Stimulated activated CD8-positive, alpha-beta memory T cell treated with anti-CD3 and anti-CD28 coated beads, Interleukin-15, amount 100 ng/mL, for 1 hour (primary cell): ENCODE results near the gene CRAMP1.
"Not testable (repeated sequence)": the region's sequence is repeated elsewhere in the genome, so short reads cannot be mapped to it uniquely, and the experiment has no call there.

ENCODE experiments used
- DNase-seq: peaks from one replicate; pipeline ENCODE4 v3.0.0-alpha.2; 2020; ENCODE audit warnings: low read depth

Gene CRAMP1, protein sequence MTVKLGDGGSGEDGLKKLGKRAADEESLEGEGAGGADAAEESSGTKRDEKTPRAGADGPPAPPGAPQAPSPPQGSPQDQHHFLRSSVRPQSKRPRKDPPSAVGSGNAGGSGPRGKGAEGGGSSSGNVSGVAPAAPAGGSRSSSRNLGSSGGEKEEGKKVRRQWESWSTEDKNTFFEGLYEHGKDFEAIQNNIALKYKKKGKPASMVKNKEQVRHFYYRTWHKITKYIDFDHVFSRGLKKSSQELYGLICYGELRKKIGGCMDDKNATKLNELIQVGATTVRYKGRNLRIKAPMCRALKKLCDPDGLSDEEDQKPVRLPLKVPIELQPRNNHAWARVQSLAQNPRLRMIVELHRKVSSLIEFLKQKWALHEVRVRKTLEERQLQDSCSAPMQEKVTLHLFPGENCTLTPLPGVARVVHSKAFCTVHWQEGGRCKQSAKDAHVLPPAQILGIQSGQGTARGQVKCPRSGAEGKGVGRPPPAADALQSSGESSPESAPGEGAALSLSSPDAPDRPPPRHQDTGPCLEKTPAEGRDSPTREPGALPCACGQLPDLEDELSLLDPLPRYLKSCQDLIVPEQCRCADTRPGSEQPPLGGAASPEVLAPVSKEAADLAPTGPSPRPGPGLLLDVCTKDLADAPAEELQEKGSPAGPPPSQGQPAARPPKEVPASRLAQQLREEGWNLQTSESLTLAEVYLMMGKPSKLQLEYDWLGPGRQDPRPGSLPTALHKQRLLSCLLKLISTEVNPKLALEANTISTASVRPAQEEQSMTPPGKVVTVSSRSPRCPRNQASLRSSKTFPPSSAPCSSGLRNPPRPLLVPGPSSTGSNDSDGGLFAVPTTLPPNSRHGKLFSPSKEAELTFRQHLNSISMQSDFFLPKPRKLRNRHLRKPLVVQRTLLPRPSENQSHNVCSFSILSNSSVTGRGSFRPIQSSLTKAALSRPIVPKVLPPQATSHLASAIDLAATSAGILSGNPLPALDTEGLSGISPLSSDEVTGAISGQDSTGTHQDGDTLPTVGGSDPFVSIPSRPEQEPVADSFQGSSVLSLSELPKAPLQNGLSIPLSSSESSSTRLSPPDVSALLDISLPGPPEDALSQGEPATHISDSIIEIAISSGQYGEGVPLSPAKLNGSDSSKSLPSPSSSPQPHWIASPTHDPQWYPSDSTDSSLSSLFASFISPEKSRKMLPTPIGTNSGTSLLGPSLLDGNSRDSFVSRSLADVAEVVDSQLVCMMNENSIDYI (N-terminal part only)

DNA sequence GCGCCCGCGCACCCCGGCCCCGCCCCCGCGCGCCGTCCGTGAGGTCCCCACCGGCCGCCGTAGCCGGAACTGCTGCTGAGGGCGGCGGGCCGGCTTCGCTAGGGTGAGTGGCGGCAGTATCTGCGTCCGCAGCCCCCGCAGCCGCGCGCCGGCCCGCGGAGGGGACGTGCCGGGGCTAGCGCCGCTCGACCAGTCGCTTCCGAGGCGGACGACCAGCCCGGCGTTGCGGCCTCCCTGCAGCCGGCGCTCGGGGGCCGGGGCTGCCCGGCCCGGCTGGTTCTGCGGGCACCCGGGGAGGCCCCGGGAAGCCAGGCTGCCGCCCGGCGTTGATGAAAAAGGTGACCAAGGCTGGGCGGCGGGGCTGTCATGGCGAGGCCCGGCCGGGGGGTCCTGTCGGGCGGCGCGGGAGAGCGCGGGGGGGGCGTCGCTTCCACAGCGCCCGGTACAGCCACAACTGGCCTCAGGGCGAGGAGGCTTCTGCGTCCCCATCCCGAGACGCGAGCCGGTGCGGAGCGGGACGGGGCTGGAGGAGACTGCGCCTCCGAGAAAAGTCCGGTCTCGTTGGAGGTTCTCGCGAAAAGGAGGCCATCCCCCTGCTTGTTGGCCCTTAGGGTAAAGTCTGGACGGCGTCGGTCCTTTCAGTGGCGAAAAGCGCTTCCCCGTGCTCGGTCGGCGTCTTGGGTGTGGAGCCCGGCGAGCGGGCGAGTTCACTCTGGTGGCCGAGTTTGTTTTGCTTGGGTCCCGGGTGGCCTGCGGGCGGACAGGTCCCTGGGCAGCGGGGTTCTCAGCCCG is at the start of gene CRAMP1:
TSS of gene CRAMP1 (plus strand) at position 41 of the 792 bp plus-strand sequence. CDS start 2,280 bp downstream, outside the sequence.
- DNase-seq = no peak

DNA sequence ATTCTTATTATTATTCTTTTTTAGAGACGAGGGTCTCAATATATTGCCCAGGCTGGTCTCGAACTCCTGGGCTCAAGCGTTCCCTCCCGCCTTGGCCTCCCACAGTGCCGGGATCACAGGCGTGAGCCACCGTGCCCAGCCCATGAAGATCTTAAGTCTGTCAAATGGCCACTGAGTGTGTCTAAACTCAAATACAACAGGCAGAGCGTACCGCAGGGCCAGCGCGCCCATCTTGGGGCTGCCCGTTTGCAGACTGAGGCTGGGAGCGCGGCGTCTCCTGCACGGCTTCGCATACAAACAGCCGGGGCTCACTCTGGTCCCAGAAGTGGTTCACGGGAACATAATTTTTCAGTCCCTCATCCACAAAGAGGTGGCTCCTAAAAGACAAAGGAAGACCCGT is 48.4 kb upstream of the CRAMP1 start:
- DNase-seq = no peak

DNA sequence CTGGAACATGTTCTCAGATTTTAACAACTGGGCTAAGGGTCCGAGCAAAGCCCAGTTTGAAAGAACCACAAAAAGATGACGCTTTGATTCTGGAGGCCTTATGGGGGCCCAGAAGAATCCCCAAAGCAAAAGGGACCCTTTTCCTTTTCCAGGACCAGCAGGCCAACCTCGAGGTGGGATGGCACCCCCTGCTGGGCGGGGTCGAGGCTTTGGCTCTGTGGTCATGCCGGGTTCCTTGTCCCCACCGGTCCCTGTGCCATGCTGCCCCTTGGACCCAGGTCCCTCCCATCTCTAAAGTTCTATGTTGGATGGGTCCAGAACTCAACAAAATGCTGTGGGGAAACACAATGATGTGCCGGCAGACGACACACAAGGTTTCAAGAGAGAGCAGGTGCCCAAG is 47.8 kb upstream of the CRAMP1 start:
- DNase-seq = no peak

DNA sequence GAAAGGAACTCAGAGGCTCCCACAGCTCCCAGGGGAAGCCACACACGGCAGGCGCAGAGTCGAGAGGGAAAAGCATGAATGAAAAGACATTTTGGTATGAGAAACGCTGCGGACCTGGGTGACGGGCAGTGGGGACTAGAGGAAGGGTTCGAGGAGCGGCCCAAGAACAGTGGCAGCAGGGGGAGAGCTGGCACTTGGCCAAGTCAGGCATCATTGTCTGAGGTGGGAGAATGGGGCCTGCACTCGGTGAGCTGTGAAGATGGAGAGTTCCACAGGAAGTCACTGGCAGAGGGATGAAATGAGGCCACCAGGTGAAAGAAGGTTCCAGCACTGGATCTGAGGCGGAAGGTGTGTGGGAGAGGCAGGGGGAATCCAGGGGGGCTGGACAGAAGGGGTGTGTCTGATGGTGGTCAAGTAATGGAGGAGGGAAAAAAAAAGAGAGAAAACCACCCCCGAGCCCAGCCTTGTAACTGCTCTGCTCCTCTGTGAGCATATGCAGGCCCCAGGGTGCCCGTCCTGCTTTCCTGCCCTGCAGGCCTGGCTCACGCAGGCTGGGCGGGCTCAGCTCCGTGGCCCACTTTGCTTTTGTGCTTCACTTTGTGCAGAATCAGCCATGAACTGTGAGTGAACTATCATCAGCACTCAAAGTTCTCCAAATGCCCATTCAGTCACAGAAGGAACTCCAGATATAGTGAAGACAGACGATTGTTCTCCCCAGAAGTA is 46.9 kb upstream of the CRAMP1 start:
- no peak for DNase-seq

DNA sequence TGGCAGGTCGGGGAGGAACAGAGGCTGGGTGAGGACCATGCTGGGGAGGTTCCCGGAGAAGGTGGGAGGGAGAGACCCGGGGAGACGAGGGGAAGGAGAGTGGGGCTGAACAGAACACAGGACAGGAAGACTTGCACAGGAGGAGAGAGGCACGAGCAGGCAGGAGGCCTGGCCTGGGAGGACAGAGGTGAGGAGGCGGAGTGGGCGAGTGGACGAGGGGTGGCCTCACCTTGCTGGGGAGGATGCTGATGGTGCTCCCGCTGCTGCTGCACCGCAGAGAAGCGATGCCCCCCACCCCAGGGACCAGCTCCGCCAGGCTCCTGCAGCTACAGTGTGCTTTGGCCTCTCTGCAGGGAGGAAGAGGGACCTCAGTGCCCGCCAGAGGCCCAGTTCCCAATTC is 44.2 kb upstream of the CRAMP1 start:
- DNase-seq = no peak

DNA sequence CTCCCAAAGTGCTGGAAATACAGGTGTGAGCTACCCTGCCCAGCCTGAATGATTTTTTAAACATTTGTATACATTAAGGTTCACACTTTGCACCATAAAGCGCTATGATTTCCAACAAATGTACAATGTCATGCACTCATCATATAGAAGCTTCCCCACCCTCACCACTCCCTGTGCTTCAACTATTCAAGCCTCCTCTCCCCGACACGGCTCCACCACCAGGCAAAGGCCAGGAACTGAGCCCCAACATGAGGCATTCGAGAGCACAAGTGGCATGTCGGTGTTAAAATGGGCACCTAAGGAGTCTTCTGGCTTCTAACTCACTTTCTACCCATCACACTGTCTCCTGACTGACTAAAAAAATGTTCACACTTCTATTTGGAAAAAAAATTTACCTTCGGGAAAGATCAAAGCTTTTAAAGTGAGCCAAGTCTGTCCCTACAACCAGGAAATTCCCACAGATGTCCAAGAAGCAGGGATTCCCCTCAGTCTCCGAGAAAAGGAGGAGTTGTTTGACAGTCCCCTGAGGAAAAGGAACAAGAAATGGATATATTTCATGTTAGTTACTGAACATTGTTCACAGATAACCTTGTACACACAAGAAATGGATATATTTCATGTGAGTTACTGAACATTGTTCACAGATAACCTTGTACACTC is 41.0 kb upstream of the CRAMP1 start:
- no peak for DNase-seq

DNA sequence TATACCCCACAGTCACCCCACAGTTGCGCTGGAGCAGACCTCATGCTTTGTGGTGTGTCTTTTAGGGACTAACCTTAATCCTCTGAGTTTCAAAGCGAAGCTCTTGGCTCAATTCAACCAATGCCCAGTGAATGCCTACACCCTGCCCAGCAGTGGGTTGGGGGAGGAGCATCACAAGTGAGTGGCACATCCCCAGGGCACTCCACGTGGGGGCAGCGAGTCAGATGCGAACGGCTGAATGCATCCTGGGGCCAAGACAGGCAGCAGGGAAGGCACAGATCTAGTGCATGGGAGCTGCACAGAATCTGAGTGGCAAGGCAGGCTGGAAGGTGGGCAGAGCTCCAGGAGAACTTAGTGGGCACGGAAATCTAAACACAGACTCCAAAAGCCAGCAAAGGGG is 39.5 kb upstream of the CRAMP1 start:
- no peak for DNase-seq

DNA sequence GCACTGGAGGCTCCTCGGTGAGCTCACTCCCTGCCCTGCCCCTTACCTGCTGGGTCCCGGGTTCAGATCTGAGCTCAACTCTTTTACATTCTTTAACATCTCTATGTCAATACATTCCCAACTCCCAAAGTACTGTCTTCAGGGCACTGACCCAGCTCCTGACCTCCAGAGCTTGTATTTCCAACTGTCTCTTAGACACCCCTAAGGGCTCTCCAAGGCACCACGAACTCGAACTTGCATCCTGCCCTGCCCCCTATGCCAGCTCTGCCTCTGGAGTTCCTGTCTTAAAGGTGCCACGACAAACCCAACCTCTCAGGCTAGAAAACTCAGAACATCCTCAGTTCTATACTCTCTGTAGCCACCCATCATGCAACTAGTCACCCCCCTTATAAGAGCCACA is 38.9 kb upstream of the CRAMP1 start:
- no peak for DNase-seq

DNA sequence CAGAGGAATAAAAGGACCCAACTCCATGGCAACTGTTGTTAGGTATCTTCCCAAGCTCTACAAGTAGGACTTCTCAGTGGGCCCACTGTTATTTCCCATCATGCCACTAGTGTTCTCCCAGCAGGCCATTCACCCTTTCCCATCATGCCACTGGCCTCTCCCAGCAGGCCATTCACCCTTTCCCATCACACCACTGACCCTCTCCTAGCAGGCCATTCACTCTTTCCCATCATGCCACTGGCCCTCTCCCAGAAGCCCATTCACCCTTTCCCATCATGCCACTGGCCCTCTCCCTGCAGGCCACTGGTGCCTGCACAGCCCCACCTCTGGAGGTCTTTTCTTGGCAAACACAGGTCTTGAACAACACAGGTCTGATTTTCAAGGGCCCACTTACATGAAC is 36.6 kb upstream of the CRAMP1 start:
- DNase-seq = no peak

DNA sequence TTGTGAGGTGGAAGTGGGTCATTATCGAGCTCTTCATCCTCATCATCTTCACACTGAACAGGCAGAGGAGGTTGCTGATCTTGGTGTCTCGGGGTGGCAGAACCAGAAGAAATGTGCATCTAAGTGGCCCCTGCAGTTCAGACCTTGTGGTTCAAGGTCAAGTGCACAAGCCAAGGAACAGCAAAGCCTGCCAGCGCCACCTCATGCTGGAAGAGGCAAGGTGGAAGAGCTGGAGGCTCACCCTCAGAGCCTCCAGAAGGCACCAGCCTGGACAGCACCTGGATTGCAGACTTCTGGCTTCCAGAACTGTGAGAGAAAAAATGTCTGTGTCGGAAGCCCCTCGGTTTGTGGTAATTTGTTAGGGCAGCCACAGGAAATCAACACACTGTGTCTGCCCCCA is 32.9 kb upstream of the CRAMP1 start:
- no peak for DNase-seq

DNA sequence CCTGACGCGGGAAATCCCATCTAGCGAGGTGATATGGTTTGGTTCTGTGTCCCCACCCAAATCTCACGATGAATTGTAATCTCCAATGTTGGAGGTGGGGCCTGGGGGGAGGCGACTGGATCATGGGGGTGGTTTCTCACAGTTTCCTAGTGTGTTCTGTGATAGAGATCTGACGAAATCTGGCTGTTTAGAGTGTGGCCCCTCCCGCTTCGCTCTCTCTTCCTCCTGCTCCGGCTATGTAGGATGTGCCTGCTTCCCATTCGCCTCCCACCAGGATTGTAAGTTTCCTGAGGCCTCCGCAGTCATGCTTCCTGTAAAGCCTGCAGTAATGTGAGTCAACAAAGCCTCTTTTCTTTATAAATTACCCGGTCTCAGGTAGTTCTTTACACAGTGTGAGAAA is 31.9 kb upstream of the CRAMP1 start:
- no peak for DNase-seq

DNA sequence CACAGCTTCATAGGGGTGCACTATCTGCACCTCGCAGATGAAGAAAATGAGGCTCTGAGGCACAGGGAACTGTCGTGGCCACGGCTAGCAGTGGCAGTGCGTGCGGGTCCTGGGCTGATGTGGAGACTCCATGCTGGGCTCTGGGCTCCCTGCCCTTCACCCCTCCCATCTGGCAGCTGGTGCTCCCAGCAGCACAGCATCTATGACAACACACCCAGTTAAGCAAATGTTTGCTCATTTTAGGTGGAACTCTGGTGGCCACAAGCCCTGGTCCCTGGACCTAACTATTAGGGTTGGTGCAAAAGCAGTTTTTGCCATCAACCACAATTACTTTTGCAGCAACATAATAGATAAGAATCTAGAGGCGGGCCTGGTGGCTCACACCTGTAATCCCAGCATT is 31.2 kb upstream of the CRAMP1 start:
- no peak for DNase-seq

DNA sequence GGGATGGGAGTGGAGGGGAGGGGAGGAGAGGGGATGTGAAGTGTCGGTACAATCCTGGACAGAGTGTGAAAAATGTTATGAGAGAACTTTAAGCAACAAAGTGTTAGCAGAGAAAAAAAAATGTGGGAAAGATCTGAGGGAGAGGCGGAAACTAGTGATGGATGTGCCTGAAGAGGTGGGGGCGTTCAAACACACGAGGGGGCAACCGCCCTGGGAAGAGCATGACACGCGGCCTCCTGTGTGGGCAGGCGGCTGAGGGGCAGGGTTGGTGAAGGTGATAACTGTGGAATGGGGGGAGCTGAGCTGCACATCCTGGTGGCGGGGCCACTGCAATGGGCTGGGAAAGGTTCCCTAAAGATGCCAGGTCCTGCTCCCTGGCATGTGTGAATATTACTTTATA is 30.4 kb upstream of the CRAMP1 start:
- no peak for DNase-seq

DNA sequence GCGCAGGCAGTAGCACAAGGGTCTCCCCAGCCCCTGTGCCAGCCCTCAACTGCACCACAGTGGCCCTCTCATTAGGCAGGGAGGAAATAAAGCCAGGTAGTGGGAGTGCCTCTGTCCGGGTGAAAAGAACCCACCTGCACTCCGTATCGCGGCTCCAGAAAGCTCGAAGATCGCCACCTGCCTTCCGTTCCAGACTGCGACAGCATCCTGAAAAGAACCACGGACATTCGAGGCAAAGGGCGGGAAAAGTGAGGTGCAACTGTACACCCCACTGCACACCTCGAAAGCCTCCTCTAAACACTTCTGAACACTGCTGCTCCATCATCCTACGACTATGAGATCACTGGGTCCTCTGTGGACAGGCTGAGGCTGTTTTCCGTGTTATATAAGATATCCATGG is 29.0 kb upstream of the CRAMP1 start:
- no peak for DNase-seq

DNA sequence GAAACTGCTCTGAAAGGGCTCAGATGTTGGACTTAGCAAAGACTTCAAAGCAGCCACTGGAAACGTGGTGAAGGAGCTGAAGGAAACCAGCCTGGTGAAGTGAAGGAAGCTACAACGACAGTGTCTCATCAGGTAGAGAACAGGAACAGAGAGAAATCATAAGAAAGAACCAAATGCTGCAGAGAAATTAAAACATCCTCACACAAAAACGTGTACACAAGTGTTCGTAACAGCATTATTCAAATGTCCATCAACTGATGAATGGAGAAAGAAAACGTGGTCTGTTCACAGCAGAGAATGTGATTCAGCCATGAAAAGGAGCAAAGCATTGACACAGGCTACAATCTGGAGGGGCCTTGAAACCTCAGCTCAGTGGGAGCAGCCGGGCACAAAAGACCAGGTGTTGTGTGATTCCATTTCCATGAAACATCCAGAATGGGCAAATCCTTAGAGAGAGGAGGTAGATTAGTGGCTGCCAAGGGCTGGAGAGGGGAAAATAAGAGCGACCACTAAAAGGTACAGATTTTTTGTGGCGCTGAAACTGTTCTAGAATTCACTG is 27.2 kb upstream of the CRAMP1 start:
- DNase-seq = no peak

DNA sequence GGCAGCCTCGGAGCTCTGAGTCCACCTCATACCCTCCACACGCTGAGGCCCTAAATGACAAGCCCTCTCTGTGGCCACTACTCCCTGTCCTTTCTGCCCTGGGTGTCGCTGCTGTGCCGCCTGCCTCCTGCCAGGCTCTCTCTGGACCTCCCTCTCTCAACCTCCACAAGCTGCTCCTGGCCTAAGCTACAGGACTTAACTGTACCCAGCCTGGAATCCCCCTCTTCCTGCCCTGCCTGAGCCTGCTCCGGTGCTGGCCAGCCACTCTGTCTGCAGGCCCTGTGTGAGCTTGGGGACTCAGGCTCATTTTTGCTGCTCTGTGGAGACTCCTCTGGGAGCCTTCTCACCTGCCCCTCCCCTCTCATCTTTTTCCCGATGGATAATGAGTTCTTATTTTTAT is 21.8 kb upstream of the CRAMP1 start:
- no peak for DNase-seq

DNA sequence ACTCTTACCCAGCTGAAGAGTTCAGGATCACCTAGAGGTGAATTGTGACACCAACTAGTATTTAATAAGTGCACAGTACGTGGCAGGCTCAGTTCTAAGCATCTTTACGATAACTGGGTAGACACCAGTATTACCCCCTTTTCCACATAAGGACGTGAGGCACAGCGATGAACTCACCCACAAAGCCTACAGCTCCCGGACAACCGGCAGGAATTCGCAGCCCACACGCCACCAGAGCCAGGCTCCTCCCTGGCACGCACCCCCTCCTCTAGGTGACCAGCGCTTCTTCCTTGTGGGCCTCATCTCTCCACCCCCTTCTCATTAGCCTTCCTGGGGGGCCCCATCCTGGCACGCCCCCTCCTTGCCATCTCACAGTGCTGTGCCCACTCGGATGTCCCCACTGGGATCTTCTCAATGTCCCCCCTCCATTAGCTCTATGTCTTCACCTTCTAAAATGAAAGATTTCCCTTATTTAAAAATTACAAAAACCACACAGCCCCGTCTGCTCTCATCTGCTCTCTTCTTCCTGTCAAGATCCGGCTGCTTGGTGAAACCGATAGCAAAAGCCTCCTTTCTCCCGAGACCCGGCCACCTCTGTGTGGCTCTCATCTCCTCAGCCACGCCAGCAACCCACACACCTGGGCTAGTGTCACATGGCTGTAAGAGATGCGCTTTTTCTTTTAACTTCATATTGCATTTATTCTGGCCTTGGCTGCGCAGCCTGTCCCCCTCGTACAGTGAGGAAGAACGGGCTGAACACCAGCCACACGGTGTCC is 21.0 kb upstream of the CRAMP1 start:
- DNase-seq = no peak

DNA sequence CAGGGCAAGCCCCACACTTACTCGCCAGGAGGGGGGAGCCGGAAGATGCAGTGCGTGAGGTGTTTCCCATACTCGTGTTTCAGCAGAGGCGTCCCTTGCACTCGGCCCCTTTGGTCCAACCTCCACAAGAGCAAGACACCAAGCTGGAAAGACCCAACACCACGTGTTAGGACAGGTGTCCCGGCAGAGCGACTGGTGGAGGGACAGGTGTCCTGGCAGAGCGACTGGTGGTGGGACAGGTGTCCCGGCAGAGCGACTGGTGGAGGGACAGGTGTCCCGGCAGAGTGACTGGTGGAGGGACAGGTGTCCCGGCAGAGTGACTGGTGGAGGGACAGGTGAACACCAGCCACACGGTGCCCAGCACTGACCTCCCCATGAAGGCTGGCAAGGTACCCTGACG is 19.7 kb upstream of the CRAMP1 start:
- no peak for DNase-seq

DNA sequence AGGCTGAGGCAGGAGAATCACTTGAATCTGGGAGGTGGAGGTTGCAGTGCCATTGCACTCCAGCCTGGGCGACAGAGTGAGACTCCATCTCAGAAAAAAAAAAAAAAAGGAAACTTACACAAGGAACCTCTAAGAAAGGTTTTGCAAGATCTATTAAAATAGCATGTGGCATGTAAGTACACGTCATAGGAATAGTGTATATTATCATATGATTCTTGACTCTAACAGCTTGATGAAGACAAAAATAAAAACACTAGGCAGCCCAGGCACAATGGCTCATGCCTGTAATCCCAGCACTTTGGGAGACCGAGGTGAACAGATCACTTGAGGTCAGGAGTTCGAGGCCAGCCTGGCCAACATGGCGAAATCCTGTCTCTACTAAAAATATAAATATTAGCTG is 16.6 kb upstream of the CRAMP1 start:
- not testable (repeated sequence) for DNase-seq
